GM19240 (cell line): ENCODE data around the gene SKAP1.
"Not testable (repeated sequence)": the region's sequence is repeated elsewhere in the genome, so short reads cannot be mapped to it uniquely, and the experiment has no call there.

Experiments
- DNase-seq: peaks from one replicate; pipeline ENCODE4 v3.0.0; 2011; ENCODE audit warnings: low spot score; ENCODE audit not compliant: insufficient read length

The SKAP1 gene

GRCh38 chr17:48246612-48247011 is 183.4 kb downstream of the SKAP1 start:
- no peak for DNase-seq

- DNase-seq, result not testable (repeated sequence)
Observed at GRCh38 chr17:48245465-48246033, 184.5 kb downstream of the SKAP1 start.

- no peak for DNase-seq
Observed at GRCh38 chr17:48244814-48245213, 185.2 kb downstream of the SKAP1 start.

GRCh38 chr17:48244121-48244711 is 185.8 kb downstream of the SKAP1 start:
- DNase-seq, result no peak

GRCh38 chr17:48241770-48242497 is 188.1 kb downstream of the SKAP1 start:
- no peak for DNase-seq

- peak; percentile 35 for DNase-seq
Observed at GRCh38 chr17:48241131-48241591, 188.9 kb downstream of the SKAP1 start.

GRCh38 chr17:48240562-48241130 is 189.4 kb downstream of the SKAP1 start:
- DNase-seq, result no peak

- DNase-seq, result no peak
Observed at GRCh38 chr17:48240122-48240521, 189.9 kb downstream of the SKAP1 start.

GRCh38 chr17:48239603-48239995 is 190.4 kb downstream of the SKAP1 start:
- no peak for DNase-seq

GRCh38 chr17:48238933-48239602 is 190.9 kb downstream of the SKAP1 start:
- no peak for DNase-seq

GRCh38 chr17:48237456-48237855 is 192.6 kb downstream of the SKAP1 start:
- DNase-seq, result no peak

GRCh38 chr17:48236681-48237134 is 193.3 kb downstream of the SKAP1 start:
- no peak for DNase-seq

GRCh38 chr17:48234922-48235321 is 195.1 kb downstream of the SKAP1 start:
- DNase-seq, result no peak

- no peak for DNase-seq
Observed at GRCh38 chr17:48231995-48232959, 197.7 kb downstream of the SKAP1 start.

GRCh38 chr17:48229936-48230335 is 200.1 kb downstream of the SKAP1 start:
- no peak for DNase-seq

GRCh38 chr17:48228720-48229119 is 201.3 kb downstream of the SKAP1 start:
- no peak for DNase-seq

GRCh38 chr17:48225725-48226567 is 204.1 kb downstream of the SKAP1 start:
- DNase-seq, result no peak

GRCh38 chr17:48223945-48224344 is 206.1 kb downstream of the SKAP1 start:
- DNase-seq, result no peak

GRCh38 chr17:48219617-48220016 is 210.4 kb downstream of the SKAP1 start:
- no peak for DNase-seq
